OCI-LY1 (cell line): ENCODE data around the gene C3orf70.

ENCODE experiments used
- H2AFZ ChIP-seq: fragments of 200-600 bp; sonication (generic), shearing (Covaris generic); 2 replicates; pipeline ENCODE4 v1.6.0; 2014; ENCODE audit warnings: antibody characterized with exemption, mild to moderate bottlenecking, low read length
- H3F3A ChIP-seq: fragments of 200-600 bp; sonication (generic), shearing (Covaris generic); 2 replicates; pipeline ENCODE4 v1.6.0; 2014; ENCODE audit warnings: mild to moderate bottlenecking, antibody characterized with exemption, low read length, moderate library complexity; ENCODE audit not compliant: insufficient read depth
- H3K27ac ChIP-seq: fragments of 200-600 bp; sonication (generic); 2 replicates; pipeline ENCODE4 v1.5.1; 2014; ENCODE audit warnings: low read length, mixed run types, mild to moderate bottlenecking, low read depth; ENCODE audit not compliant: poor library complexity, severe bottlenecking
- H3K27me3 ChIP-seq: fragments of 200-600 bp; sonication (generic); 2 replicates; pipeline ENCODE4 v1.6.0; 2014; ENCODE audit warnings: antibody characterized with exemption, mild to moderate bottlenecking, low read length, moderate library complexity; ENCODE audit not compliant: insufficient read depth
- H3K36me3 ChIP-seq: fragments of 200-600 bp; sonication (generic); 2 replicates; pipeline ENCODE4 v1.6.1; 2014; ENCODE audit warnings: mild to moderate bottlenecking, antibody characterized with exemption, low read length, moderate library complexity, mixed read lengths; ENCODE audit not compliant: insufficient read depth
- H3K4me1 ChIP-seq: fragments of 200-600 bp; sonication (generic); 2 replicates; pipeline ENCODE4 v1.5.1; 2014; ENCODE audit warnings: mild to moderate bottlenecking, low read length, moderate library complexity; ENCODE audit not compliant: insufficient read depth, severe bottlenecking
- H3K4me2 ChIP-seq: fragments of 200-600 bp; sonication (generic), shearing (Covaris generic); 2 replicates; pipeline ENCODE4 v1.6.1; 2014; ENCODE audit warnings: low read length
- H3K4me3 ChIP-seq: fragments of 200-600 bp; sonication (generic); 2 replicates; pipeline ENCODE4 v1.5.1; 2014; ENCODE audit warnings: low read length, low read depth, mild to moderate bottlenecking, mixed read lengths; ENCODE audit not compliant: poor library complexity, severe bottlenecking
- H3K79me2 ChIP-seq: fragments of 200-600 bp; shearing (Covaris generic); 2 replicates; pipeline ENCODE4 v1.6.1; 2016; ENCODE audit warnings: mixed run types, low read length, mixed read lengths; ENCODE audit not compliant: insufficient read depth
- H3K9ac ChIP-seq: fragments of 200-600 bp; sonication (generic), shearing (Covaris generic); 2 replicates; pipeline ENCODE4 v1.6.1; 2014; ENCODE audit warnings: mild to moderate bottlenecking, low read length, mixed read lengths
- H3K9me2 ChIP-seq: fragments of 200-600 bp; sonication (generic), shearing (Covaris generic); 2 replicates; pipeline ENCODE4 v1.6.1; 2014; ENCODE audit warnings: low read depth, mild to moderate bottlenecking, low read length, mixed read lengths
- H3K9me3 ChIP-seq: fragments of 200-600 bp; shearing (Covaris generic); 2 replicates; pipeline ENCODE4 v1.6.1; 2014; ENCODE audit warnings: low read length, mixed read lengths
- H4K20me1 ChIP-seq: fragments of 200-600 bp; sonication (generic), shearing (Covaris generic); 2 replicates; pipeline ENCODE4 v1.6.0; 2016; ENCODE audit warnings: mild to moderate bottlenecking, low read length; ENCODE audit not compliant: insufficient read depth
- EZH2 ChIP-seq: fragments of 200-600 bp; sonication (generic), shearing (Covaris generic); IDR thresholded peaks from 2 replicates; pipeline ENCODE4 v1.8.0; 2017; ENCODE audit warnings: borderline replicate concordance, mixed run types, mild to moderate bottlenecking, antibody characterized with exemption, low read length, moderate library complexity, mixed read lengths
- TF ChIP-seq, protein P1 (sequence below): fragments of 200-600 bp; sonication (generic), shearing (Covaris generic); IDR thresholded peaks from 2 replicates; pipeline ENCODE4 v1.5.1; 2017; ENCODE audit warnings: mild to moderate bottlenecking, antibody characterized with exemption, low read length, moderate library complexity, mixed read lengths

The C3orf70 gene

DNA sequence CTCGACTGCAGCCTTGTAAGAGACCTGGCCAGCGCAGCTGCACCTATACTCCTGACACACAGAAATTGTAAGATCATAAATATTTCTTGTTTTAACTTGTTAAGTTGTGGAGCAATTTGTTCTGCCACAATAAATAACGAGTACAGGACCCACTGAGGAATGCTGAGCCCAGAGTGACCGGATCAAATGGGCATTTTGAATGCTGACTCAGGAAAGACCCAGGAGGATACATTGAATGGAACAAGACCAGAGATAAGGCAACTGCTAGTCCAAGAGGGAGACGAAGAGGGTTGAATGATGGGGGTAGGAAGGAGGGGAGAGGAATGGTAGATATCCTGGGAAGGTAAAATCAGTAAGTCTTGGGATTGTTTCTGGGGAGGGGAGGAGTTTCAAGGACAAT, 8.9 kb upstream of the C3orf70 start:
- no peaks in the 10 kb centered on the region for H3K9me2 ChIP-seq
- no peaks in the 10 kb centered on the region for H3K79me2 ChIP-seq
- no peak overlapping the region for H3K4me3 ChIP-seq
- H3K4me2 ChIP-seq = no peak overlapping the region
- H4K20me1 ChIP-seq = no peaks in the 10 kb centered on the region
- no peaks in the 10 kb centered on the region for H3F3A ChIP-seq
- H2AFZ ChIP-seq = no peak overlapping the region
- no peaks in the 10 kb centered on the region for H3K27me3 ChIP-seq
- no peaks in the 10 kb centered on the region for H3K9me3 ChIP-seq
- no peaks in the 10 kb centered on the region for H3K36me3 ChIP-seq
- no peaks in the 10 kb centered on the region for H3K4me1 ChIP-seq
- no peak for TF ChIP-seq EZH2
- TF ChIP-seq, protein P1, sequence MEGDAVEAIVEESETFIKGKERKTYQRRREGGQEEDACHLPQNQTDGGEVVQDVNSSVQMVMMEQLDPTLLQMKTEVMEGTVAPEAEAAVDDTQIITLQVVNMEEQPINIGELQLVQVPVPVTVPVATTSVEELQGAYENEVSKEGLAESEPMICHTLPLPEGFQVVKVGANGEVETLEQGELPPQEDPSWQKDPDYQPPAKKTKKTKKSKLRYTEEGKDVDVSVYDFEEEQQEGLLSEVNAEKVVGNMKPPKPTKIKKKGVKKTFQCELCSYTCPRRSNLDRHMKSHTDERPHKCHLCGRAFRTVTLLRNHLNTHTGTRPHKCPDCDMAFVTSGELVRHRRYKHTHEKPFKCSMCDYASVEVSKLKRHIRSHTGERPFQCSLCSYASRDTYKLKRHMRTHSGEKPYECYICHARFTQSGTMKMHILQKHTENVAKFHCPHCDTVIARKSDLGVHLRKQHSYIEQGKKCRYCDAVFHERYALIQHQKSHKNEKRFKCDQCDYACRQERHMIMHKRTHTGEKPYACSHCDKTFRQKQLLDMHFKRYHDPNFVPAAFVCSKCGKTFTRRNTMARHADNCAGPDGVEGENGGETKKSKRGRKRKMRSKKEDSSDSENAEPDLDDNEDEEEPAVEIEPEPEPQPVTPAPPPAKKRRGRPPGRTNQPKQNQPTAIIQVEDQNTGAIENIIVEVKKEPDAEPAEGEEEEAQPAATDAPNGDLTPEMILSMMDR = no peak
- no peak overlapping the region for H3K27ac ChIP-seq
- H3K9ac ChIP-seq = no peak overlapping the region

DNA sequence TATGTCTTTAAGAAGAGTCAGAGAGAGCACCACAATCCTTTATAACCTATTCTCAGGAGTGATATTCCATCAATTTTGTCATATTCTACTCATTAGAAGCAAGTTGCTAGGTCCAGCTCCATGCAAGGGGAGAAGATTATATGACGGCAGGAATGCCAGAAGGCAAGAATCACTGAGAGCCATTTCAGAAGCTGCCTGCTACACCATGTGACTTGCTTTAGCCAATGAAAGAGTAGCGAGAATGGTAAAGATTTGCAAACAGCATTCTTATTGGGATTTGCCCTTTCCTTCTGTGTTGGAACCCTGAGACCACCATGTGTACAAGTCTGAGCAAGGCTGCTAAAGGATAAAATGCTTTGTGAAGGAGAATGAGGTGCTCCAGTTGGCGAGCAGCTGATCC, 4.5 kb upstream of the C3orf70 start:
- no peaks in the 10 kb centered on the region for H3K9me2 ChIP-seq
- no peak for TF ChIP-seq EZH2
- TF ChIP-seq, protein P1 = no peak

DNA sequence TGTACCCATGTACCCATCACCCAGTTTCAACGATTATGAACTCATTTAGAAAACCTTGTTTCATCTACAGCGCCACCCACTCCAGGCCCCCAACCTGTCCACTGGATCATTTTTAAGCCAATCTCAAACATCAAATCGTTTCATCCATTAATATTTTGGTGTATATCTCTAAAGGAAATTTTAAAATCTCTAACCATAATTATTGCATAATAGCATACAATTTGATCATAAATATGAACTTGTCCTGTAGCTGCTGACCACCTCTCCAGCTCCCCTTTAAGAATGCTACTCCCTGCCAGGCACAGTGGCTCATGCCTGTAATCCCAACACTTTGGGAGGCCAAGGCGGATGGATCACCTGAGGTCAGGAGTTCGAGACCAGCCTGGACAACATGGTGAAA, 2.8 kb upstream of the C3orf70 start:
- no peak overlapping the region for H3K4me3 ChIP-seq
- H3K36me3 ChIP-seq = no peaks in the 10 kb centered on the region
- no peak overlapping the region for H3K9ac ChIP-seq
- H3K4me2 ChIP-seq = no peak overlapping the region
- no peaks in the 10 kb centered on the region for H3F3A ChIP-seq
- 0 out of 2 replicates have a peak, but pooled peaks cover under 1% of the 10 kb centered on the region for H3K27me3 ChIP-seq
- H2AFZ ChIP-seq = no peak overlapping the region
- no peaks in the 10 kb centered on the region for H3K9me3 ChIP-seq
- no peak for TF ChIP-seq EZH2
- TF ChIP-seq, protein P1 = no peak
- H3K4me1 ChIP-seq = no peaks in the 10 kb centered on the region
- no peaks in the 10 kb centered on the region for H4K20me1 ChIP-seq
- no peaks in the 10 kb centered on the region for H3K79me2 ChIP-seq
- no peak overlapping the region for H3K27ac ChIP-seq
- no peaks in the 10 kb centered on the region for H3K9me2 ChIP-seq

More for the DNA sequence above, 4.5 kb upstream of the C3orf70 start:
- Histone ChIP-seq H3F3A (no peaks in the 10 kb centered on the region), H3K4me1 (no peaks in the 10 kb centered on the region), H3K79me2 (no peaks in the 10 kb centered on the region), H3K9me3 (no peaks in the 10 kb centered on the region), H2AFZ (no peak overlapping the region), H3K36me3 (no peaks in the 10 kb centered on the region), H4K20me1 (no peaks in the 10 kb centered on the region), H3K9ac (no peak overlapping the region), H3K27ac (no peak overlapping the region), H3K27me3 (no peaks in the 10 kb centered on the region), H3K4me2 (no peak overlapping the region), H3K4me3 (no peak overlapping the region)
